NCI-H1048 (cell line): ENCODE results near the gene PDXK.

Experiments
- DNase-seq: peaks from one replicate; lab custom pipeline; 2025; lab: John Stamatoyannopoulos, UW

PDXK gene

GRCh38 chr21:43782431-43783097 is 63.6 kb downstream of the PDXK start:
- DNase-seq: no peak

GRCh38 chr21:43783098-43783700 is 64.3 kb downstream of the PDXK start:
- DNase-seq: no peak

DNA sequence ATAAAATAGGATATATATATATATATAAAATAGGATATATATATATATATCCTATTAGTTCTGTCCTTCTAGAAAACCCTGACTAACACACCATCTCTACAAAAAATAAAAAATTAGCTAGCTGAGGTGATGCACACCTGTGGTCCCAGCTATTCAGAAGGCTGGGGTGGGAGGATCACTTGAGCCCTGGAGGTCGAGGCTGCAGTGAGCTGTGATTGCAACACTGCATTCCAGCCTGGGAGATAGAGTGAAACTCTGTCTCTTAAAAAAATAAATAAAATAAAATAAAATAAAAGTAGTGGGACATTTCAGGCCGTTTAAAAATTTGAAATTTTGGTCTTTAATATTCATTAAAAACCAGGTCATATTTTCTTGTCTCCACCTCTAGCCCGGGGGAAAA is 66.2 kb downstream of the PDXK start:
- no peak for DNase-seq

GRCh38 chr21:43786300-43786806 is 67.4 kb downstream of the PDXK start:
- DNase-seq: no peak

GRCh38 chr21:43786807-43787440 is 68.0 kb downstream of the PDXK start:
- no peak for DNase-seq

- peak; percentile 88 for DNase-seq
Observed at GRCh38 chr21:43789276-43790009, 70.5 kb downstream of the PDXK start, which contains the start of gene RRP1. Gene RRP1 (plus strand): TSS chr21:43789577. CDS start chr21:43789630, 53 bp downstream.

DNA sequence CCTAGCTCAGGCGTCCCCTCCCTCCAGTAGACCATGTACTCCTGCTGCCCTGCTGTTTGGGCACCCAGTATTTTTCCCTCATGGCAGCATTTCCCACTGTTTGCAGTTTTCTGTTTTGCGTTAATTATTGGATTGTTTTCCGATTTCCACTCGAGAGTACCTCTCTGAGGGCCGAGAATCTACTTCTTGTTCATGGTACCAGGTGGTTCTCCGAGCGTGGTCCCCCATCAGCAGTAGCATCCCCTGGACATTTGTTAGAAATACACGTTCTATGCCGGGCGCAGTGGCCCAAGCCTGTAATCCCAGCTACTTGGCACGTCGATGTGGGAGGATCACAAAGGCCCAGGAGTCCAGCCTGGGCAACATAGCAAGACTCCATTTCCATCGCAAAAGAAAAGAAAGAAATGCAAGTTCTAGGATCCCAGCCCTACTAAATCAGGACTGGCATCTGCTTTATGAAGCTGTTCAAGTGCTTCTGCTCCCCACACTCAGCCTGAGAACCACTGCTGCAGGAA is 71.1 kb downstream of the PDXK start:
- no peak for DNase-seq

DNA sequence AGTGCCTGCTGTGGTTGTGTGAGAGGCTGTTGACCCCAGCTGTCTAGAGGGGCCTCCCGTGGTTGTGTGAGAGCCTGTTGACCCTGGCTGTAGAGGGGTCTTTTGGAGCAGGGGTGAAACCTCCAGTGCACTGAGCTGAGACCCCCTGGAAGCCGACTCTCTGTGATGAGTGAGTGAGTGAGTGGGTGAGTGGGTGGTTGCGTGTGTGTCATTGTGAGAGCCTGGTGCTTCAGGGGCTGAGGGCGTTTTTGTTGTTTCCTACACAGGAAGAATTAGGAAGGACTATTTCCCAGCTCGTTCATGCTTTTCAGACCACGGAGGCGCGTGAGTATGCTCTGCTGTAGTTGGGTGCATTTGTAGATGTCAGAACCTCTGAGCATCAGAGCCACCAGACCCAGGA is 73.5 kb downstream of the PDXK start:
- no peak for DNase-seq

- DNase-seq: no peak
Observed at GRCh38 chr21:43793243-43793642, 74.3 kb downstream of the PDXK start.

DNA sequence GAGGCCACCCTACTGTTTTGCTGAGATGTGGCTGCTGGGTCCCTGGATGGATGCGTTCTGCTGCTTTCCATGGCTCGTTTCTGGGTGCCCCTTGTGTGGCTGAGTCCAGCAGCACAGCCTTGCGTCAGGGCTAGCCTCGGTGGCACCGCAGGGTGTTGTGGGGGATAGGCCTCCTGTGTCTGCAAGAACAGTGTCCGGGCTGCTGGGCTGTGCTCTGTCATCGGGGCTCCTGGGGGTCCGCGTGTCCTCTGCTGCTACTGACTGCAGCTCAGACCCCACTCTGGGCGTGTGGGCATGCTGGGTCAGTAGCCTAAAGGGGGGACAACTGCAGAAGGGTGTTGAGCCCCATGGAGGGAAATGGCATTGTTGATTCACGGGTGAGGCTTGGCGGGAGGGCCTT is 75.4 kb downstream of the PDXK start:
- no peak for DNase-seq

DNA sequence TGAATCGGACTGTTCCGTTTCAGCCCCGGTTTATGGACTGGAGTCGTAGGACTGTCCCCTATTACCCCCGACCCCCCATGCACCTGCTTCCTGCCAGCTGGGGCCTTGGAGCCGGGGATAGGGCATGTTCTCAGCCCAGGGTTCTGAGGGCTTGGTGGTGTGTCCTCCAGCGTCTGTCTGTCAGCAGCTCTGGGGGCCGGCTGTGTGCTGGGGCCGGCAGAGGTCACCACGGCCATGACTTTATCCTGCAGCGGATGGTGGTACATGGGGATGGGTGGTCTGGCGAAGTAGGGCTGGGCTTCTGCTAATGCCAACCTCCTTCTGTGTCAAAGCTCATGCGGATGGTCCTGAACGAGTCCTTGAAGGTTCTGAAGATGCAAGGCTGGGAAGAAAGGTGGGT is 75.9 kb downstream of the PDXK start:
- no peak for DNase-seq

DNA sequence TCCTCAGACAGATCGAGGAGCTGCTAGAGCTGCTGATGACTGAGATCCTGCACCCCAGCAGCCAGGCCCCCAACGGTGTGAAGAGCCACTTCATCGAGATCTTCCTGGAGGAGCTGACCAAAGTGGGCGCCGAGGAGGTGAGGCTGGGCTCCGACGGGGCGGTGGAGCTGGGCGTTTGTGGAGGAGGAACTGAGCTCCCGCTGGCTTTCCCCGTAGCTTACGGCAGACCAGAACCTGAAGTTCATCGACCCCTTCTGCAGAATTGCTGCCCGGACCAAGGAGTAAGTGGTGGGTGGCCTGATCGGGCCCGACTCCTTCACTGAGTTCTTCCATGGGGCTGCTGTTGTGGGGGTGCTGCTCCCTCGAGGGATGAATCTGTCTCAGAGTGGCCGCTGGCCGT is 78.5 kb downstream of the PDXK start:
- DNase-seq: no peak

DNA sequence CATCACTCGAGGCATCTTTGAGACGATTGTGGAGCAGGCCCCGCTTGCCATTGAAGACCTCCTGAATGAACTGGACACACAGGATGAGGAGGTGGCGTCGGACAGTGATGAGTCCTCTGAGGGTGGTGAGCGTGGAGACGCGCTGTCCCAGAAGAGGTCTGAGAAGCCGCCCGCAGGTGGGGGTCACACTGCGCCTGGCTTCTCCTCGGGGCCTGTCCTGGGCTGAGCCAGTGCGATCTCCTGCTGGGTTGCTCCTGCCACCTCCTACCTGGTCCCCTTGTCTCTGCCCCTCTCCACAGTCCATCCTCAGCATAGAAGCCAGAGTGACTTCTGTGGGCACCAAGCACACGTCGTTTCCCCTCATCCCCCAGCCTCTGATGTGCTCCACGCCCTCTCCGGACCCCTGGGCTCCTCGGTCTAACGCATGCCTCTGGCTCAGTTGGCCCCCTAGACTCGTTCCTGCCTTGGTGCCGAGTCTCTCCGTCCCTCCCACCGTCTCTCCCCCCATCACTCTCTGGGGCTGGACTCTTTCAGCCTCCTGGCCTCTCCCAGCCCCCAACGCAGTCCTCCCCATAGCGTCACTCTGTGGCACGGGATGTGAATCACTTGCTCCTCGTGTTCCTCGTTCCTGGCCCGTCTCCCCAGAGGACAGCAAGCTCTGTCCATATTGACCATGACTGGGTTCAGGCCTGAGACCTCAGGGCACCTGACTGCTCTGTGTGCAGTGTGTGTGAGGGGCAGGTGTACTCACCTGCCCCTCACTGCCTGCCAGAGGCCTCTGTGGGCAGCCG is 79.2 kb downstream of the PDXK start:
- no peak for DNase-seq

- no peak for DNase-seq
Observed at GRCh38 chr21:43799301-43799840, 80.4 kb downstream of the PDXK start.

DNA sequence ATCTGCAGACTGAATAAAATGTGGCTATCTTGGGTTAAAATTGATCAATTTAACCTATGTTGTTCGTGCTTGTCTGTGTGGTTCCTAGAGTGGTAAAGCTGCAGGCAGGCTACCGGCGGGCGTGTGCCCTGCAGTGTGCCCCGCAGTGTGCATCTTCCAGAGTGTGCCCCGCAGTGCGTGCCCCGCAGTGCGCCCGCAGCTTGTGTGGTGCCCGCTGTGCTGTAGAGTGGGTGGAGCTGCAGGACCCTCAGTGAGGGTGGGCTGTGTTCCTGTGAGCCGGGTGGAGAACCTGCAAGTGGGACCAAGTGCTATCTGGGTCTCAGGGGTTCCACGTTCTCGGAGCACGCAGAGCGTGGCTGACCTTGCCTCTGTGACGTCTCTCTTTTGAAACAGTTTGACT is 81.2 kb downstream of the PDXK start:
- no peak for DNase-seq

- no peak for DNase-seq
Observed at GRCh38 chr21:43800566-43800965, 81.6 kb downstream of the PDXK start.

- DNase-seq: no peak
Observed at GRCh38 chr21:43801006-43801783, 82.3 kb downstream of the PDXK start.

- DNase-seq: no peak
Observed at GRCh38 chr21:43802713-43803313, 83.9 kb downstream of the PDXK start.

- DNase-seq: no peak
Observed at GRCh38 chr21:43803558-43804300, 84.8 kb downstream of the PDXK start.
